ENCODE data around the gene SEC31A. TPM values are rescaled to one million over a fixed set of nuclear protein-coding genes. Genes with fewer than 3 reads are reported as not detected.
"Not testable (repeated sequence)": the region's sequence is repeated elsewhere in the genome, so short reads cannot be mapped to it uniquely, and the experiment has no call there.

The SEC31A gene
- total RNA-seq, 1 donor from 2014 or later = 308 TPM

- Mint-ChIP-seq H3K36me3 (peaks cover 33% of the 10 kb centered on the region), H3K27me3 (ENCODE audit: low read depth) (no peaks in the 10 kb centered on the region), H3K9me3 (no peaks in the 10 kb centered on the region), H3K27ac (peak overlapping the region; percentile 17), H3K4me1 (no peaks in the 10 kb centered on the region), H3K4me3 (no peak overlapping the region)
- no peak for DNase-seq (ENCODE audit: low spot score in 2 of 2, unreplicated experiment in 2 of 2)
- no peak for TF ChIP-seq CTCF (IDR thresholded peaks at IDR 0.05; ENCODE audit: unreplicated experiment)
Observed at GRCh38 chr4:82861529-82861928, 29.4 kb downstream of the SEC31A start.

GRCh38 chr4:82860487-82860886 lies 30.5 kb downstream of the SEC31A start:
- H3K9me3 Mint-ChIP-seq; H3K4me3 Mint-ChIP-seq; H3K27ac Mint-ChIP-seq; H3K27me3 Mint-ChIP-seq (ENCODE audit: low read depth); H3K4me1 Mint-ChIP-seq; DNase-seq (ENCODE audit: low spot score in 2 of 2, unreplicated experiment in 2 of 2): not testable (repeated sequence)
- H3K36me3 Mint-ChIP-seq = peaks cover 34% of the 10 kb centered on the region

- Mint-ChIP-seq H3K27ac (no peak overlapping the region), H3K36me3 (peaks cover 47% of the 10 kb centered on the region), H3K4me3 (no peak overlapping the region), H3K27me3 (ENCODE audit: low read depth) (no peaks in the 10 kb centered on the region), H3K9me3 (no peaks in the 10 kb centered on the region), H3K4me1 (no peaks in the 10 kb centered on the region)
- no peak for DNase-seq (ENCODE audit: low spot score in 2 of 2, unreplicated experiment in 2 of 2)
- no peak for TF ChIP-seq CTCF (IDR thresholded peaks at IDR 0.05; ENCODE audit: unreplicated experiment)
Observed at GRCh38 chr4:82852751-82853285, 38.1 kb downstream of the SEC31A start.

GRCh38 chr4:82851885-82852750 lies 38.8 kb downstream of the SEC31A start:
- Mint-ChIP-seq H3K27ac (no peak overlapping the region), H3K27me3 (ENCODE audit: low read depth) (no peaks in the 10 kb centered on the region), H3K9me3 (no peaks in the 10 kb centered on the region), H3K36me3 (peaks cover 51% of the 10 kb centered on the region), H3K4me1 (no peaks in the 10 kb centered on the region), H3K4me3 (no peak overlapping the region)
- peak; percentile 16 for TF ChIP-seq CTCF (IDR thresholded peaks at IDR 0.05; ENCODE audit: unreplicated experiment)
- DNase-seq (ENCODE audit: low spot score in 2 of 2, unreplicated experiment in 2 of 2) = no peak

GRCh38 chr4:82851318-82851717 lies 39.6 kb downstream of the SEC31A start:
- no peak for TF ChIP-seq CTCF (IDR thresholded peaks at IDR 0.05; ENCODE audit: unreplicated experiment)
- H3K27me3 Mint-ChIP-seq (ENCODE audit: low read depth) = no peaks in the 10 kb centered on the region
- H3K4me1 Mint-ChIP-seq = no peaks in the 10 kb centered on the region
- DNase-seq (ENCODE audit: low spot score in 2 of 2, unreplicated experiment in 2 of 2) = no peak
- H3K36me3 Mint-ChIP-seq = peaks cover 52% of the 10 kb centered on the region
- no peak overlapping the region for H3K27ac Mint-ChIP-seq
- no peak overlapping the region for H3K4me3 Mint-ChIP-seq
- no peaks in the 10 kb centered on the region for H3K9me3 Mint-ChIP-seq

GRCh38 chr4:82850684-82851083 lies 40.3 kb downstream of the SEC31A start:
- Mint-ChIP-seq H3K36me3 (peaks cover 53% of the 10 kb centered on the region), H3K27ac (no peak overlapping the region), H3K9me3 (no peaks in the 10 kb centered on the region), H3K4me3 (no peak overlapping the region), H3K27me3 (ENCODE audit: low read depth) (no peaks in the 10 kb centered on the region), H3K4me1 (no peaks in the 10 kb centered on the region)
- no peak for TF ChIP-seq CTCF (IDR thresholded peaks at IDR 0.05; ENCODE audit: unreplicated experiment)
- no peak for DNase-seq (ENCODE audit: low spot score in 2 of 2, unreplicated experiment in 2 of 2)

Measured in mesothelial cell of epicardium (in vitro differentiated cells).